Mesenchymal stem cell (in vitro differentiated cells and primary cell): ENCODE results near the gene ASCC1.
A peak's percentile ranks its signal among the peaks of the same experiment; 100 is the strongest.

ENCODE experiments used
- DNase-seq: peaks from one replicate; pipeline ENCODE4 v3.0.0-alpha.2; 2013
- H2AFZ ChIP-seq: one replicate; pipeline ENCODE4 v1.6.1; 2013; ENCODE audit warnings: low read depth, mild to moderate bottlenecking, control low read depth, inconsistent platforms, low read length, moderate library complexity
- H2AK5ac ChIP-seq: 2 replicates; pipeline ENCODE4 v1.6.1; 2013; ENCODE audit warnings: low read length, moderate library complexity, mild to moderate bottlenecking, inconsistent platforms; ENCODE audit not compliant: severe bottlenecking
- H2BK120ac ChIP-seq: one replicate; pipeline ENCODE4 v1.6.1; 2013; ENCODE audit warnings: low read depth, mild to moderate bottlenecking, inconsistent platforms, low read length, moderate library complexity
- H2BK12ac ChIP-seq, 2 experiments: one replicate each; pipeline ENCODE4 v1.6.1; 2013; ENCODE audit warnings: inconsistent platforms in 2 of 2, low read length in 2 of 2, mild to moderate bottlenecking in 2 of 2, moderate library complexity in 2 of 2, control low read depth in 1 of 2
- H2BK15ac ChIP-seq: one replicate; pipeline ENCODE4 v1.6.1; 2013; ENCODE audit warnings: mild to moderate bottlenecking, low read depth, inconsistent platforms; ENCODE audit not compliant: poor library complexity, severe bottlenecking
- H2BK5ac ChIP-seq: 2 replicates; pipeline ENCODE4 v1.6.1; 2013; ENCODE audit warnings: low read depth, mild to moderate bottlenecking, low read length, control low read depth, inconsistent platforms; ENCODE audit not compliant: poor library complexity, severe bottlenecking
- H3K14ac ChIP-seq, 2 experiments: one replicate each; pipeline ENCODE4 v1.6.1; 2013; ENCODE audit warnings: inconsistent platforms in 2 of 2, low read length in 2 of 2, control low read depth in 1 of 2, mild to moderate bottlenecking in 1 of 2, moderate library complexity in 1 of 2
- H3K18ac ChIP-seq, 2 experiments: one replicate each; pipeline ENCODE4 v1.6.1; 2013; ENCODE audit warnings: inconsistent platforms in 2 of 2, low read length in 2 of 2, control low read depth in 1 of 2, low read depth in 1 of 2, mild to moderate bottlenecking in 1 of 2
- H3K23ac ChIP-seq, 2 experiments: one replicate each; pipeline ENCODE4 v1.6.1; 2013; ENCODE audit warnings: inconsistent platforms in 2 of 2, low read length in 2 of 2, mild to moderate bottlenecking in 2 of 2, moderate library complexity in 2 of 2, control low read depth in 1 of 2
- H3K27ac ChIP-seq: 2 replicates; pipeline ENCODE4 v1.5.1; 2013; ENCODE audit warnings: mild to moderate bottlenecking, moderate library complexity, low read length, control low read depth, inconsistent platforms; ENCODE audit not compliant: poor library complexity, severe bottlenecking
- H3K27me3 ChIP-seq, 2 experiments: 2 replicates each; pipeline versions ENCODE4 v1.6.1 to v1.7.0; 2013; ENCODE audit warnings: low read length in 2 of 2, mild to moderate bottlenecking in 2 of 2, moderate library complexity in 2 of 2, control low read depth in 1 of 2, inconsistent platforms in 1 of 2; ENCODE audit not compliant: control insufficient read depth in 1 of 2, insufficient read depth in 1 of 2
- H3K36me3 ChIP-seq, 2 experiments: 2 replicates each; pipeline versions ENCODE4 v1.6.1 to v1.7.0; 2013; ENCODE audit warnings: low read length in 2 of 2, control low read depth in 1 of 2, inconsistent platforms in 1 of 2, low read depth in 1 of 2, mild to moderate bottlenecking in 1 of 2; ENCODE audit not compliant: insufficient read depth in 2 of 2, control insufficient read depth in 1 of 2
- H3K4ac ChIP-seq, 2 experiments: one replicate each; pipeline ENCODE4 v1.6.1; 2013; ENCODE audit warnings: inconsistent platforms in 2 of 2, low read length in 2 of 2, mild to moderate bottlenecking in 2 of 2, moderate library complexity in 2 of 2, control low read depth in 1 of 2, low read depth in 1 of 2
- H3K4me1 ChIP-seq: 2 replicates; pipeline ENCODE4 v1.6.1; 2013; ENCODE audit warnings: low read depth, low read length, control low read depth; ENCODE audit not compliant: control insufficient read depth, insufficient read depth
- H3K4me2 ChIP-seq: 2 replicates; pipeline ENCODE4 v1.6.1; 2013; ENCODE audit warnings: low read length, mild to moderate bottlenecking, inconsistent platforms; ENCODE audit not compliant: poor library complexity, severe bottlenecking
- H3K4me3 ChIP-seq, 2 experiments: 2 replicates each; pipeline versions ENCODE4 v1.5.1 to v1.7.0; 2013; ENCODE audit warnings: low read length in 2 of 2, mild to moderate bottlenecking in 2 of 2, control low read depth in 1 of 2, low read depth in 1 of 2; ENCODE audit not compliant: insufficient read depth in 1 of 2
- H3K79me1 ChIP-seq: replicated peaks from 2 replicates; pipeline ENCODE4 v1.6.1; 2013; ENCODE audit warnings: mild to moderate bottlenecking, control low read depth, low read length, inconsistent platforms; ENCODE audit not compliant: poor library complexity, severe bottlenecking
- H3K9ac ChIP-seq: 2 replicates; pipeline ENCODE4 v1.7.0; 2013; ENCODE audit warnings: mild to moderate bottlenecking, low read length, moderate library complexity
- H3K9me3 ChIP-seq: 2 replicates; pipeline ENCODE4 v1.7.0; 2013; ENCODE audit warnings: mild to moderate bottlenecking, low read length; ENCODE audit not compliant: control insufficient read depth
- H4K8ac ChIP-seq: one replicate; pipeline ENCODE4 v1.6.1; 2013; ENCODE audit warnings: inconsistent platforms, mild to moderate bottlenecking, low read length, moderate library complexity
- H4K91ac ChIP-seq: one replicate; pipeline ENCODE4 v1.6.1; 2013; ENCODE audit warnings: mild to moderate bottlenecking, low read length, inconsistent platforms
- WGBS: methylation state at CpG from one replicate; pipeline ENCODE4 v1.1.7; 2013; ENCODE audit warnings: mixed read lengths; 5-methylcytosine and 5-hydroxymethylcytosine counted together

The ASCC1 gene

GRCh38 chr10:72173619-72174296 is 42.3 kb downstream of the ASCC1 start:
- Histone ChIP-seq H3K79me1 (peaks cover 3% of the 10 kb centered on the region), H3K4me1 (peaks cover 5% of the 10 kb centered on the region)
- 29% methylated on average over 6 of the region's 7 CpGs for WGBS

GRCh38 chr10:72173262-72173618 is 42.8 kb downstream of the ASCC1 start:
- Histone ChIP-seq H3K9me3 (no peaks in the 10 kb centered on the region), H3K18ac (no peak overlapping the region), H4K91ac (no peak overlapping the region), H3K27ac (peak overlapping the region; percentile 46), H2BK120ac (no peak overlapping the region), H3K14ac (no peak overlapping the region), H3K9ac (no peak overlapping the region), H3K79me1 (peaks cover 3% of the 10 kb centered on the region), H2AFZ (no peak overlapping the region), H2BK5ac (no peak overlapping the region), H2AK5ac (no peak overlapping the region), H3K4me1 (peaks cover 5% of the 10 kb centered on the region), H4K8ac (no peak overlapping the region), H3K23ac (no peak overlapping the region), H3K27me3 (no peaks in the 10 kb centered on the region), H3K4me2 (no peak overlapping the region), H2BK15ac (no peak overlapping the region), H3K4me3 (no peak overlapping the region), H3K36me3 (peaks cover 0 to 19% of the 10 kb centered on the region in 2 experiments), H3K4ac (no peak overlapping the region), H2BK12ac (no peak overlapping the region)
- peak; percentile 20 for DNase-seq
- WGBS: 98% methylated on average over 1 of the region's 3 CpGs

More at GRCh38 chr10:72173619-72174296, 42.3 kb downstream of the ASCC1 start:
- DNase-seq: peak; percentile 81
- peak overlapping the region in 1 of 2 experiments; percentile 52 for H3K18ac ChIP-seq
- H4K91ac ChIP-seq: no peak overlapping the region
- no peak overlapping the region for H2AK5ac ChIP-seq
- no peaks in the 10 kb centered on the region for H3K9me3 ChIP-seq
- H3K23ac ChIP-seq: no peak overlapping the region
- H2BK12ac ChIP-seq: no peak overlapping the region
- no peak overlapping the region for H3K4me3 ChIP-seq
- H3K4me2 ChIP-seq: no peak overlapping the region
- no peak overlapping the region for H2BK120ac ChIP-seq
- no peak overlapping the region for H3K4ac ChIP-seq
- H2BK15ac ChIP-seq: no peak overlapping the region
- H2BK5ac ChIP-seq: no peak overlapping the region
- no peaks in the 10 kb centered on the region for H3K27me3 ChIP-seq
- no peak overlapping the region for H2AFZ ChIP-seq
- H4K8ac ChIP-seq: no peak overlapping the region
- no peak overlapping the region for H3K14ac ChIP-seq
- peak overlapping the region; percentile 46 for H3K27ac ChIP-seq
- H3K36me3 ChIP-seq: peaks cover 3 to 22% of the 10 kb centered on the region in 2 experiments
- no peak overlapping the region for H3K9ac ChIP-seq

GRCh38 chr10:72171175-72171630 is 44.9 kb downstream of the ASCC1 start:
- H3K9ac ChIP-seq: no peak overlapping the region
- peak overlapping the region; percentile 61 to 66 for H3K18ac ChIP-seq
- H3K4me1 ChIP-seq: peaks cover 5% of the 10 kb centered on the region
- peak overlapping the region; percentile 28 for H4K8ac ChIP-seq
- peak overlapping the region; percentile 65 for H2AK5ac ChIP-seq
- H3K23ac ChIP-seq: no peak overlapping the region
- H3K36me3 ChIP-seq: peaks cover 0 to 6% of the 10 kb centered on the region in 2 experiments
- no peaks in the 10 kb centered on the region for H3K27me3 ChIP-seq
- H2BK120ac ChIP-seq: peak overlapping the region; percentile 42
- H2BK12ac ChIP-seq: peak overlapping the region in 1 of 2 experiments; percentile 12
- no peak overlapping the region for H2AFZ ChIP-seq
- H2BK5ac ChIP-seq: no peak overlapping the region
- H4K91ac ChIP-seq: no peak overlapping the region
- peak overlapping the region; percentile 77 for H3K27ac ChIP-seq
- no peak overlapping the region for H2BK15ac ChIP-seq
- H3K79me1 ChIP-seq: peaks cover 3% of the 10 kb centered on the region
- 31% methylated on average over 7 of the region's 7 CpGs for WGBS
- H3K4me2 ChIP-seq: no peak overlapping the region
- peak; percentile 89 for DNase-seq
- H3K4ac ChIP-seq: peak overlapping the region in 1 of 2 experiments; percentile 87
- H3K9me3 ChIP-seq: no peaks in the 10 kb centered on the region
- no peak overlapping the region for H3K14ac ChIP-seq
- H3K4me3 ChIP-seq: no peak overlapping the region

DNA sequence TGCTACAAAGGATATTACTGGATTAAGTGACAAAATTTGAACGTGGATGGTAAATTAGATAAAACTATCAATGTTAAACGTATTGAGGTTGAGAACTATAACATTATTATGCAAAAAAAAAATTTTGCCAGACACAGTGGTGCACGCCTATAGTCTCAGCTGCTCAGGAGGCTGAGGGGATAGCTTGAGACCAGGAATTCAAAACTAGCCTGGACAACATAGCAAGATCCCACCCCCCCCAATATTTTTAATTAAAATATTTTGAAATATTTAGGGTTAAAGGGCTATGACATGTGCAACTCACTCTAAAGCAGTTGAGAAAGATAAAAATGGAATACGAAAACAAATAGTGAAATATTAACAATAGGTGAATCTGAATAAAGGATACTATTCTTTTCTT is 45.3 kb downstream of the ASCC1 start:
- no peaks in the 10 kb centered on the region for H3K9me3 ChIP-seq
- H2BK15ac ChIP-seq: no peak overlapping the region
- H3K18ac ChIP-seq: no peak overlapping the region
- no peak overlapping the region for H4K8ac ChIP-seq
- no peak overlapping the region for H3K4ac ChIP-seq
- no peak overlapping the region for H3K4me3 ChIP-seq
- WGBS: no CpG with 5 or more reads among the region's 4 CpGs
- H3K27me3 ChIP-seq: no peaks in the 10 kb centered on the region
- H3K27ac ChIP-seq: peak overlapping the region; percentile 78
- no peak overlapping the region for H2AFZ ChIP-seq
- H2BK5ac ChIP-seq: no peak overlapping the region
- no peak overlapping the region for H2BK12ac ChIP-seq
- H3K4me1 ChIP-seq: peaks cover 5% of the 10 kb centered on the region
- peak overlapping the region; percentile 13 for H2AK5ac ChIP-seq
- peaks cover 0 to 6% of the 10 kb centered on the region in 2 experiments for H3K36me3 ChIP-seq
- H3K14ac ChIP-seq: no peak overlapping the region
- DNase-seq: no peak
- H3K23ac ChIP-seq: no peak overlapping the region
- H3K79me1 ChIP-seq: peaks cover 5% of the 10 kb centered on the region
- H4K91ac ChIP-seq: no peak overlapping the region
- H3K4me2 ChIP-seq: no peak overlapping the region
- no peak overlapping the region for H2BK120ac ChIP-seq
- H3K9ac ChIP-seq: no peak overlapping the region
